ENCODE measurements around the gene GNL1.

GNL1 gene

GRCh38 chr6:30554962-30555815 is 1.1 kb downstream of the GNL1 start:
- H3K9me3 ChIP-seq (ENCODE audit: control insufficient read depth, insufficient read depth, low read depth, low read length) = no peaks in the 10 kb centered on the region
- POLR2A ChIA-PET = interaction anchor here (0.6 to 4.1 kb wide), 12 partner anchors 10 to 1960 kb away, joined by 3 to 41 read pairs (median 5); partner anchors contain the start of genes ABCF1 and DHX16

GRCh38 chr6:30554404-30554803 is 1.9 kb downstream of the GNL1 start:
- H3K4me3 ChIP-seq (ENCODE audit: low read depth, low read length) = no peak overlapping the region
- 0 out of 2 replicates have a peak, but pooled peaks cover 3% of the 10 kb centered on the region for H3K4me1 ChIP-seq (ENCODE audit: control insufficient read depth, insufficient read depth, low read length)
- H3K27ac ChIP-seq (ENCODE audit: extremely low read depth, low read depth, low read length) = no peak overlapping the region
- peaks cover 30 to 63% of the 10 kb centered on the region in 2 experiments for H3K36me3 ChIP-seq (ENCODE audit: control insufficient read depth in 2 of 2, insufficient read depth in 1 of 2, low read length in 2 of 2)
- no peak for TF ChIP-seq ZNF157 (tag by site-specific recombination; IDR thresholded peaks at IDR 0.05)
- TF ChIP-seq SP7 (tag by site-specific recombination; IDR thresholded peaks at IDR 0.05) = no peak
- TF ChIP-seq ZNF391 (tag by site-specific recombination; IDR thresholded peaks at IDR 0.05; ENCODE audit: borderline replicate concordance, low read depth) = no peak
- ChIA-PET POLR2A (interaction anchor here (1.3 to 3.9 kb wide), 4 partner anchors 9 to 61 kb away, joined by 3 to 23 read pairs (median 8); partner anchors contain the start of gene ABCF1), CTCF (interaction anchor here (0.6 to 9.2 kb wide), 11 partner anchors 11 to 515 kb away, joined by 3 to 175 read pairs (median 3); no protein-coding TSS in a partner anchor)
- H3K9me3 ChIP-seq (ENCODE audit: control insufficient read depth, insufficient read depth, low read depth, low read length) = no peaks in the 10 kb centered on the region

More at GRCh38 chr6:30554962-30555815, 1.1 kb downstream of the GNL1 start:
- CTCF ChIA-PET = interaction anchor here (0.5 to 9.2 kb wide), 15 partner anchors 12 to 514 kb away, joined by 3 to 175 read pairs (median 3); partner anchors contain the start of genes ABCF1 and DHX16
- Histone ChIP-seq H3K4me1 (ENCODE audit: control insufficient read depth, insufficient read depth, low read length) (0 out of 2 replicates have a peak, but pooled peaks cover 3% of the 10 kb centered on the region), H3K36me3 (ENCODE audit: control insufficient read depth in 2 of 2, insufficient read depth in 1 of 2, low read length in 2 of 2) (peaks cover 30 to 61% of the 10 kb centered on the region in 2 experiments), H3K27ac (ENCODE audit: extremely low read depth, low read depth, low read length) (peak overlapping the region; percentile 74; the same call in 1 of the 2 replicates), H3K4me3 (ENCODE audit: low read depth, low read length) (peak overlapping the region; percentile 86)
- no peak for TF ChIP-seq ZNF830 (tag by site-specific recombination; IDR thresholded peaks at IDR 0.05; ENCODE audit: low read depth)
- TF ChIP-seq CTCF (tag by site-specific recombination; IDR thresholded peaks at IDR 0.05) = peak; percentile 26; the same call in 1 of the 2 replicates
- TF ChIP-seq ZNF341 (tag by site-specific recombination; IDR thresholded peaks at IDR 0.05; ENCODE audit: low read depth) = peak; percentile 78
- TF ChIP-seq SP7 (tag by site-specific recombination; IDR thresholded peaks at IDR 0.05) = no peak
- no peak for TF ChIP-seq ZNF211 (tag by site-specific recombination; IDR thresholded peaks at IDR 0.05; ENCODE audit: low read depth)
- peak; percentile 75; the same call in 1 of the 2 replicates for TF ChIP-seq REST (tag by site-specific recombination; IDR thresholded peaks at IDR 0.05)
- TF ChIP-seq PRDM1 (tag by site-specific recombination; IDR thresholded peaks at IDR 0.05) = no peak
- TF ChIP-seq ZIC2 (tag by site-specific recombination; IDR thresholded peaks at IDR 0.05) = 0 out of 2 replicates have a peak, but pooled peaks have one; percentile 5

- Histone ChIP-seq H3K4me3 (ENCODE audit: low read depth, low read length) (no peak overlapping the region), H3K9me3 (ENCODE audit: control insufficient read depth, insufficient read depth, low read depth, low read length) (no peaks in the 10 kb centered on the region), H3K36me3 (ENCODE audit: control insufficient read depth in 2 of 2, insufficient read depth in 1 of 2, low read length in 2 of 2) (peaks cover 32 to 84% of the 10 kb centered on the region in 2 experiments), H3K4me1 (ENCODE audit: control insufficient read depth, insufficient read depth, low read length) (no peaks in the 10 kb centered on the region), H3K27ac (ENCODE audit: extremely low read depth, low read depth, low read length) (no peak overlapping the region)
- POLR2A ChIA-PET = no interaction called here
- CTCF ChIA-PET = interaction anchor here (0.6 to 2.5 kb wide), 11 partner anchors 9 to 132 kb away, joined by 3 to 27 read pairs (median 4); partner anchors contain the start of gene PRR3
- TF ChIP-seq ZNF214 (tag by site-specific recombination; IDR thresholded peaks at IDR 0.05; ENCODE audit: borderline replicate concordance) (no peak), YY2 (tag by site-specific recombination; IDR thresholded peaks at IDR 0.05) (no peak), ZNF776 (tag by site-specific recombination; IDR thresholded peaks at IDR 0.05; ENCODE audit: borderline replicate concordance) (no peak), ZNF423 (tag by site-specific recombination; IDR thresholded peaks at IDR 0.05) (no peak), ZNF292 (tag by site-specific recombination; IDR thresholded peaks at IDR 0.05; ENCODE audit: borderline replicate concordance, low read depth) (no peak)
Observed at GRCh38 chr6:30548375-30548774, 7.9 kb downstream of the GNL1 start.

All from HEK293 (cell line).